A549 (cell line): Measurements from ENCODE around the gene FLT3LG.

Experiments used
- CTCF ChIP-seq: fragments of >200 bp; sonication (Bioruptor Twin); formaldehyde crosslinking; IDR thresholded peaks from 3 replicates; pipeline ENCODE4 v1.5.1; 2016
- EP300 ChIP-seq, 2 experiments: fragments of >200 bp; sonication (Bioruptor Twin); formaldehyde crosslinking; IDR thresholded peaks; 2 replicates in 1 of 2; 3 replicates in 1 of 2; pipeline ENCODE4 v1.6.1; 2016 to 2017
- HMGXB4 ChIP-seq: fragments of 250-450 bp; sonication (Bioruptor Pico); IDR thresholded peaks from 2 replicates; pipeline ENCODE4 v1.5.0; 2021; ENCODE audit warnings: mild to moderate bottlenecking, moderate library complexity, borderline replicate concordance
- POLR2A ChIP-seq: IDR thresholded peaks from 2 replicates; pipeline ENCODE4 v1.6.1; 2012; ENCODE audit warnings: mild to moderate bottlenecking, low read length
- RAD21 ChIP-seq, 2 experiments: fragments of >200 bp in 1 of 2; sonication (Bioruptor Twin) in 1 of 2; formaldehyde crosslinking in 1 of 2; IDR thresholded peaks in 1 of 2; conservative IDR thresholded peaks in 1 of 2; 2 replicates in 1 of 2; 3 replicates in 1 of 2; pipeline ENCODE4 v1.6.1; 2012 to 2018; ENCODE audit warnings: inconsistent platforms in 1 of 2
- TP53 ChIP-seq: fragments of 250-450 bp; sonication (Bioruptor Pico); IDR thresholded peaks from 2 replicates; pipeline ENCODE4 v1.5.0; 2021; ENCODE audit warnings: mild to moderate bottlenecking, moderate library complexity

- TF ChIP-seq CTCF (no peak), TP53 (CRISPR knock-in tag) (no peak), POLR2A (no peak), EP300 (IDR thresholded peaks at IDR 0.05) (no peak), RAD21 (conservative IDR thresholded peaks at IDR 0.05 in 1 of 2, IDR thresholded peaks at IDR 0.05 in 1 of 2) (no peak), HMGXB4 (CRISPR knock-in tag) (no peak)
Observed at GRCh38 chr19:49432141-49433073, 41.6 kb upstream of the FLT3LG start.
